Measurements from ENCODE around the gene NR2E1. TPM values are rescaled to one million over a fixed set of nuclear protein-coding genes. Genes with fewer than 3 reads are reported as not detected.

NR2E1 gene
- total and polyA plus RNA-seq, 2 of the 13 experiments (the other 11 are each of a cell fraction or from before 2014, with no cell fraction given), result not detected

DNA sequence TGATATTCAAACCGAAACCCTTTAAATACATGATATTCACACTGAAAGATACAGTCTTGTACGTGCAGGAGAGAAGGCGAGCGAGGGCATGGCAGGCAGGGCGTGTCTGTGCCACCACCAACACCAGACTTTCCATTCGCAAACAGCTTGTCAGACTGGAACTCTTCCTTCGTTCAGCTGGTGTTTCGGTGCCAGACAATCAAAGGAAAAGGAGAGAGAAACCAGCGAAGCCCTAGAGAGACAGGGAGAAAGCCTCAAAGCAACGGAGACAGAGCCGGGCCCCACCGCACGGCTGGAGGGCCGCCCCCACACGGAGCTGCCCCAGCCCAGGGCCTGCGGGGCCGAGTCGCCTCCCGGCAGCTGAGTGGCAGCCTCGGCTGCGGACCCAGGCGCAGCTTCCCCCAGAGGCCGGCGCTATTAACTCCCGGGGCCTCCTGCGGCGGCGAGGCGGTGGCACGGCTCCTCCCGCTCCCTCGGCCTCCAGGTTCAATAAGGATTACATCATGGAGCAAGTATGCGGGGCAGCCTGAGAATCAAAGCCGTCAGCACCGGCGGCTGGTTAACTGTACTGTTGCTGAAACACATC lies 32.1 kb upstream of the NR2E1 start (continued):
- TF ChIP-seq, protein P1, sequence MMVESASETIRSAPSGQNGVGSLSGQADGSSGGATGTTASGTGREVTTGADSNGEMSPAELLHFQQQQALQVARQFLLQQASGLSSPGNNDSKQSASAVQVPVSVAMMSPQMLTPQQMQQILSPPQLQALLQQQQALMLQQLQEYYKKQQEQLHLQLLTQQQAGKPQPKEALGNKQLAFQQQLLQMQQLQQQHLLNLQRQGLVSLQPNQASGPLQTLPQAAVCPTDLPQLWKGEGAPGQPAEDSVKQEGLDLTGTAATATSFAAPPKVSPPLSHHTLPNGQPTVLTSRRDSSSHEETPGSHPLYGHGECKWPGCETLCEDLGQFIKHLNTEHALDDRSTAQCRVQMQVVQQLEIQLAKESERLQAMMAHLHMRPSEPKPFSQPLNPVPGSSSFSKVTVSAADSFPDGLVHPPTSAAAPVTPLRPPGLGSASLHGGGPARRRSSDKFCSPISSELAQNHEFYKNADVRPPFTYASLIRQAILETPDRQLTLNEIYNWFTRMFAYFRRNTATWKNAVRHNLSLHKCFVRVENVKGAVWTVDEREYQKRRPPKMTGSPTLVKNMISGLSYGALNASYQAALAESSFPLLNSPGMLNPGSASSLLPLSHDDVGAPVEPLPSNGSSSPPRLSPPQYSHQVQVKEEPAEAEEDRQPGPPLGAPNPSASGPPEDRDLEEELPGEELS (CRISPR knock-in tag; IDR thresholded peaks at IDR 0.05), result peak; percentile 43; the same call in 1 of the 2 replicates
- TF ChIP-seq SAP130 (CRISPR knock-in tag; IDR thresholded peaks at IDR 0.05; ENCODE audit: low read depth) (peak; percentile 50), NFKBIZ (CRISPR knock-in tag; IDR thresholded peaks at IDR 0.05) (0 out of 2 replicates have a peak, but pooled peaks have one; percentile 27), ZNF570 (CRISPR knock-in tag; IDR thresholded peaks at IDR 0.05; ENCODE audit: borderline replicate concordance) (no peak), DNMT1 (CRISPR knock-in tag; IDR thresholded peaks at IDR 0.05) (no peak), ELF3 (CRISPR knock-in tag; IDR thresholded peaks at IDR 0.05) (peak; percentile 13; the same call in 1 of the 2 replicates), TCF7 (IDR thresholded peaks at IDR 0.05; ENCODE audit: low read depth) (0 out of 2 replicates have a peak, but pooled peaks have one; percentile 10)
- TF ChIP-seq, protein P2, sequence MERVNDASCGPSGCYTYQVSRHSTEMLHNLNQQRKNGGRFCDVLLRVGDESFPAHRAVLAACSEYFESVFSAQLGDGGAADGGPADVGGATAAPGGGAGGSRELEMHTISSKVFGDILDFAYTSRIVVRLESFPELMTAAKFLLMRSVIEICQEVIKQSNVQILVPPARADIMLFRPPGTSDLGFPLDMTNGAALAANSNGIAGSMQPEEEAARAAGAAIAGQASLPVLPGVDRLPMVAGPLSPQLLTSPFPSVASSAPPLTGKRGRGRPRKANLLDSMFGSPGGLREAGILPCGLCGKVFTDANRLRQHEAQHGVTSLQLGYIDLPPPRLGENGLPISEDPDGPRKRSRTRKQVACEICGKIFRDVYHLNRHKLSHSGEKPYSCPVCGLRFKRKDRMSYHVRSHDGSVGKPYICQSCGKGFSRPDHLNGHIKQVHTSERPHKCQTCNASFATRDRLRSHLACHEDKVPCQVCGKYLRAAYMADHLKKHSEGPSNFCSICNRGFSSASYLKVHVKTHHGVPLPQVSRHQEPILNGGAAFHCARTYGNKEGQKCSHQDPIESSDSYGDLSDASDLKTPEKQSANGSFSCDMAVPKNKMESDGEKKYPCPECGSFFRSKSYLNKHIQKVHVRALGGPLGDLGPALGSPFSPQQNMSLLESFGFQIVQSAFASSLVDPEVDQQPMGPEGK (CRISPR knock-in tag; IDR thresholded peaks at IDR 0.05), result peak; percentile 59
- TF ChIP-seq, protein P3, sequence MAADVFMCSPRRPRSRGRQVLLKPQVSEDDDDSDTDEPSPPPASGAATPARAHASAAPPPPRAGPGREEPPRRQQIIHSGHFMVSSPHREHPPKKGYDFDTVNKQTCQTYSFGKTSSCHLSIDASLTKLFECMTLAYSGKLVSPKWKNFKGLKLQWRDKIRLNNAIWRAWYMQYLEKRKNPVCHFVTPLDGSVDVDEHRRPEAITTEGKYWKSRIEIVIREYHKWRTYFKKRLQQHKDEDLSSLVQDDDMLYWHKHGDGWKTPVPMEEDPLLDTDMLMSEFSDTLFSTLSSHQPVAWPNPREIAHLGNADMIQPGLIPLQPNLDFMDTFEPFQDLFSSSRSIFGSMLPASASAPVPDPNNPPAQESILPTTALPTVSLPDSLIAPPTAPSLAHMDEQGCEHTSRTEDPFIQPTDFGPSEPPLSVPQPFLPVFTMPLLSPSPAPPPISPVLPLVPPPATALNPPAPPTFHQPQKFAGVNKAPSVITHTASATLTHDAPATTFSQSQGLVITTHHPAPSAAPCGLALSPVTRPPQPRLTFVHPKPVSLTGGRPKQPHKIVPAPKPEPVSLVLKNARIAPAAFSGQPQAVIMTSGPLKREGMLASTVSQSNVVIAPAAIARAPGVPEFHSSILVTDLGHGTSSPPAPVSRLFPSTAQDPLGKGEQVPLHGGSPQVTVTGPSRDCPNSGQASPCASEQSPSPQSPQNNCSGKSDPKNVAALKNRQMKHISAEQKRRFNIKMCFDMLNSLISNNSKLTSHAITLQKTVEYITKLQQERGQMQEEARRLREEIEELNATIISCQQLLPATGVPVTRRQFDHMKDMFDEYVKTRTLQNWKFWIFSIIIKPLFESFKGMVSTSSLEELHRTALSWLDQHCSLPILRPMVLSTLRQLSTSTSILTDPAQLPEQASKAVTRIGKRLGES (CRISPR knock-in tag; IDR thresholded peaks at IDR 0.05; ENCODE audit: borderline replicate concordance), result no peak
- TF ChIP-seq, protein P4, sequence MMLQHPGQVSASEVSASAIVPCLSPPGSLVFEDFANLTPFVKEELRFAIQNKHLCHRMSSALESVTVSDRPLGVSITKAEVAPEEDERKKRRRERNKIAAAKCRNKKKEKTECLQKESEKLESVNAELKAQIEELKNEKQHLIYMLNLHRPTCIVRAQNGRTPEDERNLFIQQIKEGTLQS (CRISPR knock-in tag; IDR thresholded peaks at IDR 0.05), result peak; percentile 86
- TF ChIP-seq, protein P5, sequence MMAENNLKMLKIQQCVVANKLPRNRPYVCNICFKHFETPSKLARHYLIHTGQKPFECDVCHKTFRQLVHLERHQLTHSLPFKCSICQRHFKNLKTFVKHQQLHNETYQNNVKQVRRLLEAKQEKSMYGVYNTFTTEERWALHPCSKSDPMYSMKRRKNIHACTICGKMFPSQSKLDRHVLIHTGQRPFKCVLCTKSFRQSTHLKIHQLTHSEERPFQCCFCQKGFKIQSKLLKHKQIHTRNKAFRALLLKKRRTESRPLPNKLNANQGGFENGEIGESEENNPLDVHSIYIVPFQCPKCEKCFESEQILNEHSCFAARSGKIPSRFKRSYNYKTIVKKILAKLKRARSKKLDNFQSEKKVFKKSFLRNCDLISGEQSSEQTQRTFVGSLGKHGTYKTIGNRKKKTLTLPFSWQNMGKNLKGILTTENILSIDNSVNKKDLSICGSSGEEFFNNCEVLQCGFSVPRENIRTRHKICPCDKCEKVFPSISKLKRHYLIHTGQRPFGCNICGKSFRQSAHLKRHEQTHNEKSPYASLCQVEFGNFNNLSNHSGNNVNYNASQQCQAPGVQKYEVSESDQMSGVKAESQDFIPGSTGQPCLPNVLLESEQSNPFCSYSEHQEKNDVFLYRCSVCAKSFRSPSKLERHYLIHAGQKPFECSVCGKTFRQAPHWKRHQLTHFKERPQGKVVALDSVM (CRISPR knock-in tag; IDR thresholded peaks at IDR 0.05), result peak; percentile 91
